DOHH2 (cell line): Measurements from ENCODE around the gene SCAF8.

Experiments used
- H3F3A ChIP-seq: fragments of 200-600 bp; sonication (generic), shearing (Covaris generic); 2 replicates; pipeline ENCODE4 v1.6.0; 2016; ENCODE audit warnings: antibody characterized with exemption, mild to moderate bottlenecking; ENCODE audit not compliant: control insufficient read depth, insufficient read depth
- H3K27ac ChIP-seq: fragments of 200-600 bp; sonication (generic); 2 replicates; pipeline ENCODE4 v1.5.1; 2014; ENCODE audit warnings: low read depth, mild to moderate bottlenecking, low read length, moderate library complexity
- H3K27me3 ChIP-seq: fragments of 200-600 bp; sonication (generic); 2 replicates; pipeline ENCODE4 v1.6.1; 2014; ENCODE audit warnings: mild to moderate bottlenecking, low read length, mixed read lengths; ENCODE audit not compliant: control insufficient read depth
- H3K36me3 ChIP-seq: fragments of 200-600 bp; sonication (generic); 2 replicates; pipeline ENCODE4 v1.6.1; 2014; ENCODE audit warnings: mild to moderate bottlenecking, low read length, moderate library complexity, mixed read lengths; ENCODE audit not compliant: control insufficient read depth
- H3K4me1 ChIP-seq: fragments of 200-600 bp; sonication (generic); 2 replicates; pipeline ENCODE4 v1.6.1; 2014; ENCODE audit warnings: mild to moderate bottlenecking, low read length, mixed read lengths; ENCODE audit not compliant: control insufficient read depth
- H3K4me2 ChIP-seq: fragments of 200-600 bp; sonication (generic); 2 replicates; pipeline ENCODE4 v1.6.0; 2014; ENCODE audit warnings: mild to moderate bottlenecking, low read length, moderate library complexity
- H3K4me3 ChIP-seq: fragments of 200-600 bp; sonication (generic); 2 replicates; pipeline ENCODE4 v1.5.1; 2014; ENCODE audit warnings: mild to moderate bottlenecking, low read length, mixed read lengths
- H3K79me2 ChIP-seq: fragments of 200-600 bp; sonication (generic); 2 replicates; pipeline ENCODE4 v1.6.1; 2014; ENCODE audit warnings: mild to moderate bottlenecking, low read length, mixed read lengths; ENCODE audit not compliant: control insufficient read depth
- H3K9me2 ChIP-seq: fragments of 200-600 bp; sonication (generic); replicated peaks from 2 replicates; pipeline ENCODE4 v1.6.1; 2014; ENCODE audit warnings: mild to moderate bottlenecking, low read length, mixed read lengths; ENCODE audit not compliant: control insufficient read depth
- H3K9me3 ChIP-seq: fragments of 200-600 bp; sonication (generic); 2 replicates; pipeline ENCODE4 v1.6.1; 2014; ENCODE audit warnings: antibody characterized with exemption, low read length, mixed read lengths; ENCODE audit not compliant: control insufficient read depth, insufficient read depth
- H4K20me1 ChIP-seq: fragments of 200-600 bp; sonication (generic); 2 replicates; pipeline ENCODE4 v1.6.0; 2014; ENCODE audit warnings: low read depth, mild to moderate bottlenecking, antibody characterized with exemption, low read length, moderate library complexity; ENCODE audit not compliant: control insufficient read depth, insufficient read depth
- CTCF ChIP-seq: fragments of 200-600 bp; sonication (generic); IDR thresholded peaks from one replicate; pipeline ENCODE4 v1.5.1; 2014; ENCODE audit warnings: antibody characterized with exemption, mild to moderate bottlenecking, low read depth, low read length; ENCODE audit not compliant: poor library complexity, severe bottlenecking
- EZH2phosphoT487 ChIP-seq: fragments of 200-600 bp; sonication (generic); IDR thresholded peaks from 2 replicates; pipeline ENCODE4 v1.6.1; 2017; ENCODE audit warnings: borderline replicate concordance, mild to moderate bottlenecking, antibody characterized with exemption, low read length, moderate library complexity, mixed read lengths

The SCAF8 gene

GRCh38 chr6:154857529-154857928 lies 124.3 kb downstream of the SCAF8 start:
- no peaks in the 10 kb centered on the region for H3K4me1 ChIP-seq
- H4K20me1 ChIP-seq: no peaks in the 10 kb centered on the region
- no peaks in the 10 kb centered on the region for H3K9me2 ChIP-seq
- H3K79me2 ChIP-seq: no peaks in the 10 kb centered on the region
- TF ChIP-seq EZH2phosphoT487 (no peak), CTCF (no peak)
- no peaks in the 10 kb centered on the region for H3K27me3 ChIP-seq
- no peak overlapping the region for H3K4me2 ChIP-seq
- no peak overlapping the region for H3K27ac ChIP-seq
- no peaks in the 10 kb centered on the region for H3K9me3 ChIP-seq
- H3F3A ChIP-seq: no peaks in the 10 kb centered on the region
- H3K4me3 ChIP-seq: no peak overlapping the region
- H3K36me3 ChIP-seq: no peaks in the 10 kb centered on the region

DNA sequence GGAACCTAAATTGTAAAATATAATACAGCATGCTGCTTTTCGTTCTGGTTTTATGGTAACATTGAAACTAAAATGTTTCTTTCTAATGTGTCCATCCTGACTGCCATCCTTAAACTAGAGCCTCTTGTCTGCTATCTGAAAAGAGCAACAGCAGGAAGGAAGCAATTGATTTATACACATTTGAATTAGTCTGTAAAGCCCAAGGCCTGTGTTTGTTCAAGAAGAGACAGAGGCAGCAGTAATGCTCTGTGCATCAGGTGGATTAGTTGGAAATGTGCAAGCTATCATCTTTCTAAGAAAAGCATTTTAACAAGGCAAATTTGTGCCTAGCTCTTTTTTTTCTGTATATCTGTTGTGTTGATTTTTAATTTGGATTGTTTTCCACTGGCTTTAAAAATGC lies 128.6 kb downstream of the SCAF8 start:
- Histone ChIP-seq H3K9me3 (no peaks in the 10 kb centered on the region), H3K4me3 (no peak overlapping the region), H3K4me1 (no peaks in the 10 kb centered on the region), H3F3A (no peaks in the 10 kb centered on the region), H3K27ac (no peak overlapping the region), H3K27me3 (no peaks in the 10 kb centered on the region), H3K79me2 (no peaks in the 10 kb centered on the region), H3K36me3 (no peaks in the 10 kb centered on the region), H3K9me2 (no peaks in the 10 kb centered on the region), H4K20me1 (no peaks in the 10 kb centered on the region), H3K4me2 (no peak overlapping the region)
- no peak for TF ChIP-seq EZH2phosphoT487

DNA sequence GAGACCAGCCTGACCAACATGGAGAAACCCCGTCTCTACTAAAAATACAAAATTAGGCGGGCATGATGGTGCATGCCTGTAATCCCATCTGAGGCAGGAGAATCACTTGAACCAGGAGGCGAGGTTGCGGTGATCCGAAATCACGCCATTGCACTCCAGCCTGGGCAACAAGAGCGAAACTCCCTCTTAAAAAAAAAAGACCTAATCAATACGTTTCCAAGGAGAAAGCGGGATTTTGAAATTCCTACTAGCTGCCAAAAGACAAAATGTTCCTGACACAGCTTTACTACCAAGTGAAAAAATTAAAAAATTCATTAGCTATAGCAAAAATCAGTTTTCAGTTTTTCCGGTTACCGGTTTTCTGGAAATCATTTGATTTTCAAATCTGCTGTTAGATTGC lies 129.3 kb downstream of the SCAF8 start:
- no peaks in the 10 kb centered on the region for H3F3A ChIP-seq
- no peaks in the 10 kb centered on the region for H3K9me2 ChIP-seq
- H3K79me2 ChIP-seq: no peaks in the 10 kb centered on the region
- H4K20me1 ChIP-seq: no peaks in the 10 kb centered on the region
- H3K9me3 ChIP-seq: no peaks in the 10 kb centered on the region
- no peak overlapping the region for H3K27ac ChIP-seq
- H3K36me3 ChIP-seq: no peaks in the 10 kb centered on the region
- TF ChIP-seq CTCF (no peak), EZH2phosphoT487 (no peak)
- H3K4me1 ChIP-seq: no peaks in the 10 kb centered on the region
- no peak overlapping the region for H3K4me2 ChIP-seq
- H3K27me3 ChIP-seq: no peaks in the 10 kb centered on the region
- H3K4me3 ChIP-seq: no peak overlapping the region

- no peaks in the 10 kb centered on the region for H3K79me2 ChIP-seq
These were observed 130.8 kb downstream of the SCAF8 start for GRCh38 chr6:154864066-154864430.

More at GRCh38 chr6:154864066-154864430, 130.8 kb downstream of the SCAF8 start:
- H3K36me3 ChIP-seq: no peaks in the 10 kb centered on the region
- no peak overlapping the region for H3K4me2 ChIP-seq
- H3K27me3 ChIP-seq: no peaks in the 10 kb centered on the region
- H3F3A ChIP-seq: no peaks in the 10 kb centered on the region
- no peaks in the 10 kb centered on the region for H3K9me3 ChIP-seq
- TF ChIP-seq CTCF: no peak
- TF ChIP-seq EZH2phosphoT487: no peak
- H3K4me1 ChIP-seq: no peaks in the 10 kb centered on the region
- H4K20me1 ChIP-seq: peaks cover 3% of the 10 kb centered on the region; the same call in 1 of the 2 replicates
- H3K4me3 ChIP-seq: no peak overlapping the region
- H3K9me2 ChIP-seq: no peaks in the 10 kb centered on the region
- H3K27ac ChIP-seq: no peak overlapping the region
